ENCODE results near the gene PAX9.
"Not testable (repeated sequence)": the region's sequence is repeated elsewhere in the genome, so short reads cannot be mapped to it uniquely, and the experiment has no call there.

The PAX9 gene

DNA sequence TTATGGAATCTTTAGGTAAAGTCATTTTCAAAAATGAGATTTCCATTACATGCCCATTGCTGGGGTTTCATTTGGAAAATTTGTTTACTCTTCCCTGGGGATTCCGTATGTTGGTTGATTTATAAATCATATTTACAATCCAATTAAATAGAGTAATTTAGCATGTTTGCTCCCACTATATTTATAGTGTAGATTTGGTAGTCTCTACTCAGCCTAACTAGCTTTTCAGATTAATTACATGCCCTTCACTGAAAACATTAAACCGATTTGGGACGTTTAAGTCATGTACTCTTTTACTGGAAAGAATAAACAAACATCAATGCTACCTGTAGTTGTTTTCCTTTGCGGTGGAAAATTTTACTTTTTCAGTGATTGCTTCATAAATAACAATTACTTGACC is 10.4 kb downstream of the PAX9 start:
- no peak for DNase-seq (ENCODE audit: low spot score)

- DNase-seq (ENCODE audit: low spot score): no peak
Observed at GRCh38 chr14:36674659-36675058, 13.0 kb downstream of the PAX9 start.

- no peak for DNase-seq (ENCODE audit: low spot score)
Observed at GRCh38 chr14:36675581-36675980, 13.9 kb downstream of the PAX9 start.

- DNase-seq (ENCODE audit: low spot score): peak; percentile 44
Observed at GRCh38 chr14:36676236-36676635, 14.6 kb downstream of the PAX9 start.

GRCh38 chr14:36682338-36682737 is 20.7 kb downstream of the PAX9 start:
- DNase-seq (ENCODE audit: low spot score): no peak

DNA sequence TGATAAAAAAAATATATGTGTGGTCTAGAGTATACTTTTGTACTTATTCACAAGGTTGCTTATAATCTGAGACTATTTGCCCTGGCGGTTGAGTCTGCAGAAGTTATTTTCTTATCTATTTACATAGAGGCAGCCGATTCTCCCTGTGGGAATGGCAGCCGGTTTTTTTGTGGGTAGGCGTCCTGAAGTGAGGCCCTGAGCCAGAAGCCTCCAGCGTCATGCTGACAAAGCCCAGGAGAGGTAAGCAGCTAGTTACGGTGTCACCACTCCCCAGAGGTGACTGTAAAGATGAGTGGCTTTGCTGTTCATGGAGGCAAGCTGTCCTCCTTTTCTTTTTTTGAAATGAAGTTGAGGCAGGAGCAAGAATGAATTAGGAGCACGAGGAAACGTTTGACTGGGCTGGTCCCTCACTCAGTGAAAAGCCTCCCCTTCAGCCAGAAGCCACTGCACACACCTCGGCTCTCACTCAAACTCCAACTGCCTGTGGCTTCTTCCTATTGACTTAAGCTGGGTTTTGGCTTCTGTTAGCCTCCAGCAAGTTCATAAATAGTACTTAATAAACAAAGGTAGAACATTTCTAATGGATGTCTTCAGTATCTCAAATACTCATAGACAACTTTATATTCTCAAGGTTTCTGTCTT is 21.5 kb downstream of the PAX9 start:
- DNase-seq (ENCODE audit: low spot score): no peak

DNA sequence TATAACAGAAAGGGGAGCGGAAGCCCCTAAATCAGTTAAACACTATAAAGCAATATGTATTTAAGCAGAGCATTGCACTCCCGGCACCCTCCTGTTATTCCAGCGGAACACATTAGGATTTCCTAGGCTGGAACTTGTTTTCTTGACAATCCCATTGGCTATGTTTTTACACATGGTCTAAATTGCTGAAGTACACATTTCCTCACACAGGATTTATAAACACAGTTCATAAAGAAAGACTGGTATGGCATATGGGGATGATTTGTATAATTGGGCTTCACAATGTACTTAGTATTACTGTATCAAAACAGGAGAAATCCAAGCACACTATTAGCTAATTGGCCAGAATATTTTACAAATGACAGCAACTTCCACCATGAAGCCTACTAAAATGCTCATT is 23.3 kb downstream of the PAX9 start:
- DNase-seq (ENCODE audit: low spot score): no peak

- no peak for DNase-seq (ENCODE audit: low spot score)
Observed at GRCh38 chr14:36690311-36691040, 28.8 kb downstream of the PAX9 start.

DNA sequence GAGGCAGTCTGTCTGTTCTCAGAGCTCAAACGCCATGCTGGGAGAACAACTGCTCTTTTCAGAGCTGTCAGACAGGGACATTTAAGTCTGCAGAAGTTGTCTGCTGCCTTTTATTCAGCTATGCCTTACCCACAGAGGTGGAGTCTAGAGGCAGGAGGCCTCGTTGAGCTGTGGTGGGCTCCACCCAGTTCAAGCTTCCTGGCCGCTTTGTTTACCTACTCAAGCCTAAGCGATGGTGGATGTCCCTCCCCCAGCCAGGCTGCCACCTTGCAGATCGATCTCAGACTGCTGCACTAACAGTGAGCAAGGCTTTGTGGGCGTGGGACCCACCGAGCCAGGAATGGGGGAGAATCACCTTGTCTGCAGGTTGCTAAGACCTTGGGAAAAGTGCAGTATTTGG is 37.8 kb downstream of the PAX9 start:
- DNase-seq (ENCODE audit: low spot score): not testable (repeated sequence)

DNA sequence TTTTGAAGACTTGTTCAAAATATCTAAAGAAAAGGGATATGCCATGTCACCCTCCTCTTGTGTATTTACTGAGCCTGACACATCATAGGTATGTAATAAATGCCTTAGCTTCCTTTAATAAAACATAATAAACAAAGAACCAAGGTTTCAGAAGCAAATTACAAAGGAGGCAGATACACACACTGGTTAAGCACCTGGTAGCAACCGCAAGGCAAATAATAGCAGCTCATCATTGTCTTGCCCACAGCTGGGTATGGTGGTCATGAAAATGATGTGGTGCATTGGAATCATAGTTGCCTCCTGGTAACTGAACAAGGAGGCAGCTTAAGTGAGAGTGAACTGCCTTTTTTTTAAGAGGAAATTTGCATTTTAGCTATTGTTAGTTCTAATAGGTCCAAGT is 39.0 kb downstream of the PAX9 start:
- no peak for DNase-seq (ENCODE audit: low spot score)

- DNase-seq (ENCODE audit: low spot score): no peak
Observed at GRCh38 chr14:36701132-36701531, 39.5 kb downstream of the PAX9 start.

GRCh38 chr14:36702474-36702873 is 40.8 kb downstream of the PAX9 start:
- no peak for DNase-seq (ENCODE audit: low spot score)

DNA sequence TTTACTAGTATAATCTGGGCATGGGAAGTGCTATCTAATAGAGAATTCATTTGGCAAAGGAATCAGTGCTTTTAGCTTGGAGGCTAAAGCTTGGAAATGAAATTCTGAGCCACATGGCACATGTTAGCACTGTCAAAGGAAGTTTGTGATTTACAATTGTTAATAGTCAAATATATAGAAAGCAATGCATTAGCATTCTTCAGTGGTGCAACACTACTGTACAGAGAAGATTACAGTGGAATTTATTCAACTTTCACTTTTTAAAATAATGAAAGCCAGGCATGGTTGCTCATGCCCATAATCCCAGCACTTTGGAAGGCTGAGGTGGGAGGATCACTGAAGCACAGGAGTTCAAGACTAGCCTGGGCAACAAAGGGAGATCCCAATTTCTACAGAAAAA is 45.9 kb downstream of the PAX9 start:
- DNase-seq (ENCODE audit: low spot score): no peak

DNA sequence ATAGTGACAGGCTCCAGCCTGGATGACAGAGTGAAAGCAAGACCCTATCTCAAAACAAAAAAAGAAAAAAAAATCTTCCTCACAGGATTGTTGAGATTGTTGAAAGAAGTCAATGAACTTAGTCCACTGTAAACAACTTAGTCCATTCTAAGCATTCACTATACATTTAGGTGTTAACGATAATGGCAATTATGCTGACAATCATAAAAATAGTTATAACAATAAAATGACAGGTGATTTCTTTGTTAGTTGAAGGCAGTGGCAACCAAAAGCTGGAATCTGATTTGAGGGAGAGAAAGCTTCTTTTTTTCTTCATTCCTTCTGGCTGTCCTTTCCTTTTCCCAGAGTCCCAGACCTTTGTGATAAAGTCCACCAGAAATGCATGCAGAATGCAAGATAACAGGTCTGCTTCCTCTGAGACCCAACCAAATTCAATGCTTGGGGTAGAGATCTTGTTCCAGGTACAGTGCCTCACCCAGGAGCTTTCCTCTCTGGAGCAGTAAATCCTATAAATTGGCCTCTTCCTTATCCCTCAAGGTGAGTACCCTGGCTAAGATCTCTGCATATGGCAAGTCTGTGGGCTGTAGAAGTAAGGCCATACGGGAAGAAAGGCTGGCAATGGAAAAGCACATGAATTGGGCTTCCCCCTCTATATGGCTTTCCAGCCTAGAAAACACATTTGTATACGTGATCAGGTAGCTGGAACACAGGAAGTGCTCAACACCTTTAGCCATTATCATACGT is 52.5 kb downstream of the PAX9 start:
- no peak for DNase-seq (ENCODE audit: low spot score)

GRCh38 chr14:36716614-36717184 is 55.0 kb downstream of the PAX9 start:
- DNase-seq (ENCODE audit: low spot score): no peak

GRCh38 chr14:36717363-36717762 is 55.7 kb downstream of the PAX9 start:
- DNase-seq (ENCODE audit: low spot score): peak; percentile 38

DNA sequence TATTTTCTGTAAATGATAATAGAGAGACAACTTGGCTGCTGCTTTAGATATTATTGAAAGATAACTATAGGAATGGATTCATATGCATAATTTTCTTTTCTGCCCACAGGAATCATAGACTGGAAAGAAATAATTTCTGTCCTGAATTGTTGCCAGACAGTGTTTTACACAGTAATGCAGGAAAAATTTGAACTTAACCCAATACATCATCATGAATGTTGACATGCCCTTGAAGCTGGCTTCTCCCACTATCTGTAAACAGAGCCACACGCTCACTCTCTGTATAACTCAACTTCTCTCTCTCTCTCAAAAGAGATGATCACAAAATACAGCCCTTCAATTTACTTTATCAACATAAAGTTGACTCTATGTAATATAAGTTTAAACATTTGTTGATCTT is 56.6 kb downstream of the PAX9 start:
- DNase-seq (ENCODE audit: low spot score): no peak

DNA sequence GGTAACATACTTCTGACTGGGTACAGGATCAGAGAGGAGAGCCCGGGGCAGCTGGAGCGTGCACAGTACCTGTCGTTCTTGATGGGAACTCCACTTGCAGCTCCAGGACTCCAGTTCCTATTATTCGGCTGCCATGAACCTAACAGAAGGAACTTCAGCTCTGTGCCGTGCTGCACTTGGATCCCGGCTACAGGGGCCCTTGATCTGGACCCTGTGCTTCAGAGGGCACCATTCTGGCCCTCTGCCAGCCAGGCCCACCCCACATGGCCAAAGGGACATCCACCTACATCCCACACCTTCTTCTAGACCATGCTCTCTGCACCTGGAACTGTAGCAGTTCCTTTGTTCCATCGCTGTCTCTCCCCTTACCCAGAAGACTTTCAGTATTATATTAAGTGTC is 58.2 kb downstream of the PAX9 start:
- no peak for DNase-seq (ENCODE audit: low spot score)

- DNase-seq (ENCODE audit: low spot score): no peak
Observed at GRCh38 chr14:36720657-36721056, 59.0 kb downstream of the PAX9 start.

DNA sequence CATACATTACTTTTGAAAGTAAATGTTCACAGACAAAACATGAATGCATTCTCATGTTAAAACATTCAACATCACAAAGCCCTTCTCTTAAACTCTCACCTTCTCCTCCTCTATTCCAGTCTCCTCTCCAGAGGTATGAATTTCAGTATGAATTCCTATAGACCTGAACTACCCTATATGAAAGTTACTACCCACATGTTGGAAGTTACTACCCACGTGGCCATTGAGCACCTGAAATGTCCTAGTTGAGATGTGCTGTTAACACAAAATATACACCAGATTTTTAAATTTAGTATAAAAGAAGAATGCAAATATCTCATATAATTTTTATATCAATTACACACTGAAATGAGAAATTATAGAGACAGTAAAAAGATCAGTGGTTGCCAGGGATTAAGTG is 60.2 kb downstream of the PAX9 start:
- no peak for DNase-seq (ENCODE audit: low spot score)

DNA sequence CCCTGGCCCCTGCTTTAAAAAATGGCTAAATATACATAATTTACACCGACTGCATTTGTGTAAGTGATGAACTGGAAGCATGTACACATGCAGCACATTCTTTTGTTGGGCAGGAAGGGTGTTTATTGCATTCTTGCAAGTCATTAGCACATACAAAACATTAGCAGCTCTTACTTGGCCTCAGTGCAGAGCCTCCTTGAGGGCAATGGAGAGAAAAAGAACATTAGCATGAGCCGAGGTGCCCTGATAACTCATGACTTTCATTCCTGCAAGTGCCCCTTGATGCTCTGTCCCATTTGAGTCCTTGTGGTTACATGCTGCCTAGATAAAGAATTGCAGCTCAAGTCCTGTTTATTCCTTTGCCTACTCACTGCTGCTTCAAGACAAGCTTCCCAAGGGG is 61.9 kb downstream of the PAX9 start:
- no peak for DNase-seq (ENCODE audit: low spot score)

- peak; percentile 38 for DNase-seq (ENCODE audit: low spot score)
Observed at GRCh38 chr14:36724162-36724561, 62.5 kb downstream of the PAX9 start.

DNA sequence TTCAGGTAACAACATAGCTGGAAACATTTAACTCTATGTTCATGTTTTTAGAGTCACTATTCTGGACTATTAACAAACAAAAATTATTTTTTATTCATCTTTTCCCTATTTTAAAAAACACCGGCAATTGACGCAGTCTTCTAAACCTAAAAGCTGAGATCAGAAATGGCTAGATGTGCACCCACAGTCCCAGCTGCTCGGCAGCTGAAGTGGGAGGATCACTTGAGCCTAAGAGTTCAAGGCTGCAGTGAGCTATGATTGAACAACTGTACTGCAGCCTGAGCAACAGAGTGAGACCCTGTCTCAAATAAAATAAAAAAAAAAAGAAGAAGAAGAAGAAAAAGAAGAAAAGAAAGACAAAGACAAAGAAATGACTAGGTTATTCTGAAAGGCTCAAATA is 64.5 kb downstream of the PAX9 start:
- DNase-seq (ENCODE audit: low spot score): no peak

Data from iPS-NIHi11 (cell line).